Colon (tissue), 2 donors: Measurements from ENCODE around the gene TPCN2.

Experiments used
- FAIRE-seq: peaks from 2 replicates; lab custom pipeline; 2012; peaks lifted over from hg19 to GRCh38; lab: Jason Lieb, UNC
- donor health status: control.
- donor health status: control.

The TPCN2 gene

DNA sequence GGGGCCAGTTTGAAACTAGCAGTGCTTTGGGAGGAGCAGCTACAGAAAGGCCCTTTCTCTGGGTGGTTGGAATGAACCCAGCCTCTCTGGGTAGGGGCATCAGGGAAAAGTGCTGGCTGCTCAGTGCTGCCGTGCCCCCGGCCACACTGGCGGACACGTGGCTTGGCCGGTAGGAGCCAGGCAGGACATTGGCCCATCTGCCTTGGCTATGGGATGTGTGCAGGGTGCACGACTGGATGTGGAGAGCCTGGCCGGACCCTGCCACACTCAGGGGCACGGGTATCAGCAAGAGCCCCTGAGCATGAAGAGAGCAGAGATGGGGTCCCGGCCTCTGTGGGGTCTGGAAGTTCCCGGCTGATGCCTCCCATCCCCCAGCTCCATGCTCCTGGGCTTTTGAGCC is 46.6 kb downstream of the TPCN2 start:
- FAIRE-seq = no peak

GRCh38 chr11:69096473-69096872 is 47.7 kb downstream of the TPCN2 start:
- no peak for FAIRE-seq

DNA sequence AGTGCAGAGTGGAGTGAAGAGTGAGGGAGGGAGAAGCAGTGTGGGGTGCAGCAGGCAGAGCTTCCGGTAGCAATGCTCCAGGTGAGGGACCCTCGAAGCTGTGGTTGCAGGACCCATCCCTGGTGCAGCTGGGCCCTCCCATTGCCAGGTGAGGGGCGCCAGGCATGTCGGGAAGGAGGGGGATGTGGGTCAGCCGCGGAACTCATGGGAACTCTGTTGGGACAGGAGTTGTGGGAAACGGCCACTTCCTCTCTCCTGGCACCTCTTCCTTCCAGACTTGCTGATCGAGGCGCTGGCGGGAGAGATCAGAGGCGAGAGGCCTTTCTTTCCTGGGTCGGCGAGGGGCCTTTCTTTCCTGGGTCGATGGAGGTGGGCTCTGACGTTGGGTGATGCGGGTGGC is 48.5 kb downstream of the TPCN2 start:
- no peak for FAIRE-seq

GRCh38 chr11:69099180-69099579 is 50.4 kb downstream of the TPCN2 start:
- FAIRE-seq = no peak

DNA sequence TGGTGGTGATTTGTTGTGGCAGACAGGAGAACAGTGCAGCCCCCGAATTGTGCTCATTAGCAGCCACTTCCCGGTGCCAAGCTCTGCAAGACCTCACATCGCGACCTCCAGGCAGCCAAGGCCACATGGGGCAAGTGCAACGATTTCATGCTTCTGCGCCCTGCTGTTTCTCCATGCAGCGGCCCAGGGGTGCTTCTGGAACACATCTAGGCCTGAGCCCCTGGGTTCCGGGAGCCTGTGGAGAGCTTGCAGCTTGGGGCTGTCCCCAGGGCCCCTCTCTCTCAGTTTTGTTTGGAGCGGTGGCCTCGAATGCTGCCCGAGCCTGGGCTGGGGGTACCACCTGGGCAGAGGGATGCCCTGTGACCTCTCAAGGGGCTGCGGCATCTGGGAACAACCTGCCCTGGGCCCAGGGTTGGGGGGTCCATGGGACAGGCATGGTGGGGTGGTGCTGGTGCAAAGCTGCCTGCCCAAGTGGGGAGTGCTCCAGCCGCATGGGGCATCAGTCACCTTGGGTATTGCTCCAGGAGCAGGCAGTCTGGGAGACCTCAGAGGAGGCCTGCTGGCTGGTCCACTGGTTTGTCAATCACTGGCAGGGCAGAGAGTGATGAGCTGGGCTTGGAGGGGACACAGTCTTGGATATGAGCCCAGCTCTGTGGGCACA is 51.9 kb downstream of the TPCN2 start:
- FAIRE-seq = no peak

DNA sequence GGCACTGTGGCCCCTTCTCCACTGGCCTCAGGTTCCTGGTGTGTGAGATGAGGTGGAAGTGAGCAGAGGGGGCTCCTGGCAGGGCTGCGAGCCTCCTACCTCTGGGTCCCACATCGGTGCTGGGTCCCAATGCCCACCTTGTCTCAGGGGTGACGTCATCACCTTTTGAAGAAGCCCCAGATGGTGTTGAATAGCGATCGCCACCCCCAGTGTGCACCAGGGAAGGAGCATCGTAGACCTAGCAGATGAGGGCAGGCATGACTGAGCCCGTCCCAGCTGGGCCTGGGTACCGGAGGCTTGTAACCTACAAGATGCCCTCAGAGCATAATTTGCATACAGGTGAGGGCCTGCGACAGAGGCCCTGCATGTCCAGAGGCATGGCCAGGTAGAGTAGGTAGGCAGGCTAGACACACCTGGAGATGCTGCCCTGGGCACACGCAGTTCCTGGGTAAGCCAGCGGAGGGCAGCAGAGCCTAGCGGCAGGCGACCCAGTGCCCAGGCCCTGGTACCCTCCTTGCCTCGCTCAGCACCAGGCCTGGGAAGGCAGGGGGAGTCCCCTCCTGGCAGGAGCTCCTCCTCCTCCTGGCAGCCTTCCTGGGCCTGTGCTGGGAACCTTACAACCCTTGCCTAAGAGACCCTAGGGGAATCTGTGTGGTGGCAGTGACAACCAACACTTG is 52.5 kb downstream of the TPCN2 start:
- no peak for FAIRE-seq

DNA sequence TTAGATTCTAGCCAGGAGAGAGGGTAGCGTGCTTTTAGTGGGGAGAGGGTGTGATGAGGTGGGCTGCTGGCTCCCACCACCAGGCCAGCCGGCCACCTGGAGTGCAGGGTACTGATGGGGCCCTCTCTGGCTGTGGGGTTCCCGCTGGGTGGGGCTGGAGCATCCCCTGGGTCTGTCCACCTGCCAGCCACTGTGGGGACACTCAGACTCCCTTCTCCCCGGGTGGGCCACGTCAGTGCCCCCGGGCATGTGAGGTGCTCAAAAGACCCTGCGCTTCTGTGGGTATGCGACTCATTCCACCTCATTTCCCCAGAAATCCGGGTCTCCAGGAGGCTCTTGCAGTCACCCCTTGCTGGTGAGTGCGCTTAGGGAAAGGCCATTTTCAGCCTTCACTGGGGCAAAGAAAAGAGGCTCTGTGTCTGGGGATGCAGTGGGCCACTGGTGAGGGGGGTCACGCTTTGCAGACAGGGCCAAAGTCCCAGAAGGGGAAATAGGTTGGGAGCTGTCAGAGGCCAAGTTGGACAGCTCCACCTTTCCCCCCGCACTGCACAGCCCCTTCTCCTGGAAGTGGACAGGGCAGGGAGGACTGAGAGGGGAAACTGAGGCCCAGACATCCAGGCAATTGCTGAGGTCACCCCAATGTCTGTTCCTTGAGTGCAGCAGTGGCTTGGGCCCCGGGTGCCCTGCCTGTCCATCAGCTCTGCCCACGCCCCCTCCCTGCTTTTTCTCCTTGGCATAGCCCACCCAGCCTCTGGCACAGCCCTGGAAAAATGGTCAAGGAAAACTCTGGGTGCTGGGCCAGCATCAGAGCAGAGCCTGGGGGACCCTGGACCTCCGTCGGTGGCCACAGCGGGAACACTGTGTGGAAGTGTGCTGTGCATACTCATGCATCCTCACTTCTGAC is 53.3 kb downstream of the TPCN2 start:
- no peak for FAIRE-seq

GRCh38 chr11:69102732-69103615 is 54.2 kb downstream of the TPCN2 start:
- FAIRE-seq = no peak

- no peak for FAIRE-seq
Observed at GRCh38 chr11:69104212-69104855, 55.6 kb downstream of the TPCN2 start.

- no peak for FAIRE-seq
Observed at GRCh38 chr11:69104856-69105395, 56.2 kb downstream of the TPCN2 start.

- no peak for FAIRE-seq
Observed at GRCh38 chr11:69105461-69106030, 56.8 kb downstream of the TPCN2 start.

DNA sequence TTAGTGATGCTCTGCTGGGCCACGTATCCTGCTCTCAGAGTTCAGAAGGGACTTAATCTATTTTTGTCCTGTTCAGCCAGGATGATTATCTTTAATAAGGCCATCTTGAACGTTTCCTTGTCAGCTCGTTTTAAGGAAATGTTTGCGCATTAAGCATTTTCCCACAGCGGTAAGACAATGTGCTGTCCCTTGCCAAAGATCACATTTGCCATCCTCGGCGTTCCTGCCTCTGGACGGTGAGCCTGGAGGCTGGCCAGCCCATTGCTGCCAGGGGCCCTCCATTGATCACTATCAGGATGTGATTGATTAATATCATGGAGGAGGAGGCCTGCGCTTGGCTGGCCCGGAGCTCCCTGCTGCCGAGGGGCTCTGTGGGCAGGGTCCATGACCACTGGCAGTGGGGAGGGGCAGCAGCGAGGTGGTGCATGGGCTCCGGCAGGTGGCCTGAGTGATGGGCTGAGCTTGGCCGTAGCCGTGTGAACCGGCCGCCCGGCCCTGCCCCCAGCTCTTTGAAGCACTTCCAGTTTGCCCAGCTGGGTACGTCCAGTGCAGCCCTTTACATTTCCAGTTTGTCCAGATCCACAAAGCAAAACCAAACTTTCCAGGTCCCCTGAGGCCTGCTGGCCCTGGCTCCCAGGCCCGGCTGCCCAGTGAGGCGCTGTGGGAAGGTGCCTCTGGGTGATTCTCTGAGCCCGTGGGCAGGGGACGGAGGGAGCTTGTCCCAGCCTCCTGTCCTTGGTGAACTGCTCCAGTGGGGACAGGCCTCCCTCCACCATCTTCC is 57.5 kb downstream of the TPCN2 start:
- FAIRE-seq = no peak

- no peak for FAIRE-seq
Observed at GRCh38 chr11:69107413-69107812, 58.7 kb downstream of the TPCN2 start.

GRCh38 chr11:69108030-69108429 is 59.3 kb downstream of the TPCN2 start:
- FAIRE-seq = no peak

DNA sequence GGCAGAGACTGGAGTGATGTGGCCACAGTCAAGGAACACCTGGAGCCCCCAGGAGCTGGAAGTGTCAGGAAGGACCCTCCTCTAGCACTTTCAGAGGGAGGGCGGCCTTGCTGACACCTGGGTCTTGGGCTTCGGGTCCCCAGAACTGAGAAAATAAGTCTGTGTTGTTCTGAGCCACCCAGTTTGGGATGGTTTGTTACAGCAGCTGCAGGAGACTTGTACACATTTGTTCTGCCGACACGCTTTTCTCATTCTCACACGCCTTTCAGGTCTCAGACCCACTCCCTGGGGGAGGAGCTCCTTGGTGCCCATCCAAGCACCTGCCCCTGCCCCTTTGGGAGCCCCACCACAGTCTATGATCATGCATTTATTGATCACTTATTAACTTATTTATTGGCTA is 59.8 kb downstream of the TPCN2 start:
- FAIRE-seq = no peak

- no peak for FAIRE-seq
Observed at GRCh38 chr11:69109101-69109500, 60.4 kb downstream of the TPCN2 start.

- no peak for FAIRE-seq
Observed at GRCh38 chr11:69110451-69110850, 61.7 kb downstream of the TPCN2 start.

GRCh38 chr11:69111624-69112542 is 63.2 kb downstream of the TPCN2 start:
- no peak for FAIRE-seq

DNA sequence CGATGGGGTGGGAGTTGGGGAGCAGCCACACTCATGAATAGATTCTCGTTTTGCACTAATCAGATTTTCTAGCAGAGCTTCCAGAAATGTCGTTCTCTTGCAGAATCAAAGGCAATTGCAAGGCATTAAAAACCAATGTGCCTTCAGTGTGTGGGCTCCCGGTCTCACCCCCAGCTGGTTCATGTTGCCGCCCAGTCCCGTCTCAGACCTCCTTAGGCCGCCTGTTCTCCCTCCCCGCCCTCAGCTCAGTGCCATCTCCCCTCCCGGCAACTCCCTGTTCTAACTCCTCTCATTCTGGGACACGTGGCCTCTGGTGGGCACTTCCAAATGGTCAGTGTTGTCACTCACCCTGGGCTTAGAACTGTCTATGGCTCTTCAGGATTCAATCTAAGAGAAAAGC is 64.5 kb downstream of the TPCN2 start:
- FAIRE-seq = no peak
